ENCODE measurements around the gene TMEM26. TPM values are rescaled to one million over a fixed set of nuclear protein-coding genes. Genes with fewer than 3 reads are reported as not detected.

The TMEM26 gene
- 1 to 10 TPM in 2 of 5 donors, not detected in 3; 1.0 to 7.0 TPM for total RNA-seq
- polyA plus RNA-seq = under 1 TPM; 0.03 to 0.15 (median 0.12) TPM
- long read RNA-seq, donor 1 = 0 reads
- long read RNA-seq, donor 2, full-length matches to known transcripts = 1 of 1 reads
- long read RNA-seq, donor 2, partial matches to known transcripts = 0 of 1 reads
- long read RNA-seq, donor 2, other reads (novel, unspliced or antisense) = 0 of 1 reads
- long read RNA-seq, donor 3 = 0 reads
- long read RNA-seq, donor 4 = 0 reads
- long read RNA-seq, donor 5, full-length matches to known transcripts = 1 of 6 reads
- long read RNA-seq, donor 5, partial matches to known transcripts = 5 of 6 reads
- long read RNA-seq, donor 5, other reads (novel, unspliced or antisense) = 0 of 6 reads
- long read RNA-seq, donor 6, partial matches to known transcripts = 5 of 5 reads
- long read RNA-seq, donor 6, other reads (novel, unspliced or antisense) = 0 of 5 reads
- long read RNA-seq, donor 7 = 0 reads
- long read RNA-seq, donor 8, partial matches to known transcripts = 5 of 5 reads
- long read RNA-seq, donor 8, other reads (novel, unspliced or antisense) = 0 of 5 reads
- long read RNA-seq, donor 9, full-length matches to known transcripts = 1 of 1 reads
- long read RNA-seq, donor 9, partial matches to known transcripts = 0 of 1 reads
- long read RNA-seq, donor 9, other reads (novel, unspliced or antisense) = 0 of 1 reads
- long read RNA-seq, donor 10 = 0 reads

- Histone ChIP-seq H3K4me3 (peak within 1 kb of the TSS; percentile 47 to 58 (median 52)), H3K27me3 (peaks cover 0 to 20% (median 8%) of the 10 kb centered on the region in 3 donors), H3K4me1 (peaks cover 14 to 23% (median 17%) of the 10 kb centered on the region in 4 donors), H3K9me3 (no peaks in the 10 kb centered on the region), H3K27ac (peak within 1 kb of the TSS in 3 of 5 donors; percentile 5 to 54 (median 52)), H3K36me3 (no peaks in the 10 kb centered on the region)
- TF ChIP-seq EP300 (IDR thresholded peaks at IDR 0.05) (no peak), CTCF (IDR thresholded peaks at IDR 0.05) (no peak)
- intact Hi-C loops (cut with DNase I; ENCODE audit: low total_unique reads) = no loop called here
- 3 to 5% (median 3%) methylated on average over 40 to 58 of the region's 58 CpGs for WGBS, 5 donors
- DNase-seq = peak in 1 of 2 donors; percentile 86
Observed at GRCh38 chr10:61452655-61453641, at the start of gene TMEM26. TMEM26 (minus strand) TSS chr10:61453381; CDS start chr10:61453081, 300 bp downstream.

GRCh38 chr10:61500460-61500859, 47.3 kb upstream of the TMEM26 start:
- no peak for DNase-seq
- no peaks in the 10 kb centered on the region for H3K36me3 ChIP-seq
- H3K27ac ChIP-seq = no peak overlapping the region
- H3K4me1 ChIP-seq = no peaks in the 10 kb centered on the region
- no peak for TF ChIP-seq EP300 (IDR thresholded peaks at IDR 0.05)
- no peak for TF ChIP-seq POLR2A (IDR thresholded peaks at IDR 0.05)
- no peak for TF ChIP-seq CTCF (IDR thresholded peaks at IDR 0.05)
- TF ChIP-seq POLR2AphosphoS5 (IDR thresholded peaks at IDR 0.05) = no peak
- intact Hi-C loops (cut with DNase I; ENCODE audit: low total_unique reads) = no loop called here
- no peaks in the 10 kb centered on the region for H3K9me3 ChIP-seq
- H3K27me3 ChIP-seq = no peaks in the 10 kb centered on the region
- H3K4me3 ChIP-seq = no peak overlapping the region

- DNase-seq = no peak
- no peak for TF ChIP-seq CTCF (IDR thresholded peaks at IDR 0.05)
- no peak for TF ChIP-seq EP300 (IDR thresholded peaks at IDR 0.05)
- no peak for TF ChIP-seq POLR2AphosphoS5 (IDR thresholded peaks at IDR 0.05)
- TF ChIP-seq POLR2A (IDR thresholded peaks at IDR 0.05) = no peak
- intact Hi-C loops (cut with DNase I; ENCODE audit: low total_unique reads) = no loop called here
Observed at GRCh38 chr10:61492364-61492995, 39.3 kb upstream of the TMEM26 start.

More at GRCh38 chr10:61492364-61492995, 39.3 kb upstream of the TMEM26 start:
- H3K36me3 ChIP-seq = no peaks in the 10 kb centered on the region
- H3K27ac ChIP-seq = no peak overlapping the region
- H3K4me3 ChIP-seq = no peak overlapping the region
- 90 to 98% (median 96%) methylated on average over 2 of the region's 2 CpGs for WGBS, 5 donors
- no peaks in the 10 kb centered on the region for H3K27me3 ChIP-seq
- H3K9me3 ChIP-seq = no peaks in the 10 kb centered on the region
- H3K4me1 ChIP-seq = no peaks in the 10 kb centered on the region

Measured in stomach (tissue), 19 donors.